ENCODE data around the gene TACC2. TPM values are rescaled to one million over a fixed set of nuclear protein-coding genes. Genes with fewer than 3 reads are reported as not detected.

The TACC2 gene
- total and polyA plus RNA-seq, 9 of the 15 experiments (the other 6 are each of a cell fraction or from before 2014, with no cell fraction given) = under 0.01 to 0.35 (median 0.03) TPM; not detected in 6

DNA sequence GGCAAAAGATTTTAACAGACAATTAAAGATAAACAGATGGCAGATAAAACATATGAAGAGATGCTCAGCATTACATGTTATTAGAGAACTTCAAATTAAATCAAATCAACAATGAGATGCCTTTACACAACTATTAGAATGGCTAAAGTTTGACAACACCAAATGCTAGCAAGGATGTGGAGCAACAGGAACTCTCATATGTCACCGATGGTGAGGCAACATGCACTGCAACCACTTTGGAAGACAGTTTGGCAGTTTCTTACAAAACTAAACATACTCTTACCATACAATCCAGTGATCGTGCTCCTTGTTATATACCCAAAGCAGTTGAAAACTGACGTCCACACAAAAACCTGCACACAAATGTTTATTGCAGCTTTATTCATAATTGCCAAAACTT is 47.4 kb upstream of the TACC2 start:
- Histone ChIP-seq H3K79me2 (ENCODE audit: control insufficient read depth, insufficient read depth, low read length) (no peaks in the 10 kb centered on the region), H3K27me3 (ENCODE audit: control insufficient read depth in 2 of 2, insufficient read depth in 2 of 2, low read length in 2 of 2) (no peaks in the 10 kb centered on the region), H3K9me1 (ENCODE audit: control insufficient read depth, insufficient read depth, low read length) (no peaks in the 10 kb centered on the region), H2AFZ (ENCODE audit: low read depth, low read length) (no peak overlapping the region), H3K4me1 (replicated peaks in 1 of 2; ENCODE audit: control insufficient read depth in 2 of 2, insufficient read depth in 2 of 2, low read length in 2 of 2) (no peaks in the 10 kb centered on the region; a peak in 2 of 5 replicates), H3K4me3 (no peak overlapping the region), H4K20me1 (replicated peaks; ENCODE audit: control insufficient read depth, insufficient read depth, low read length) (no peaks in the 10 kb centered on the region), H3K9me3 (replicated peaks; ENCODE audit: control insufficient read depth, insufficient read depth, low read depth, low read length) (no peaks in the 10 kb centered on the region), H3K9ac (ENCODE audit: insufficient read depth in 1 of 2, low read depth in 2 of 2, low read length in 2 of 2) (no peak overlapping the region), H3K4me2 (ENCODE audit: insufficient read depth, low read length) (no peak overlapping the region), H3K36me3 (ENCODE audit: control insufficient read depth, insufficient read depth, low read length) (no peaks in the 10 kb centered on the region), H3K27ac (ENCODE audit: extremely low read depth, low read depth, low read length) (no peak overlapping the region)
- WGBS (ENCODE audit: insufficient coverage, low coverage, missing lambda C conversion rate) = 15% methylated on average over 3 of the region's 3 CpGs
- in situ Hi-C loops (cut with MboI) (no loop called here), intact Hi-C loops (cut with micrococcal nuclease) (no loop called here)
- DNase-seq (ENCODE audit: extremely low read depth in 1 of 4, low spot score in 3 of 4) (no peak), FAIRE-seq (no peak), ATAC-seq (no peak)
- no TSS peak for BruUV-seq (replicated peaks)
- ChIA-PET POLR2A (no interaction called here), CTCF (ENCODE audit: low intra/inter-chr PET ratio) (no interaction called here)
- no peak for TF ChIP-seq TEAD2 (tag; IDR thresholded peaks at IDR 0.05)
- TF ChIP-seq ZNF778 (CRISPR knock-in tag; IDR thresholded peaks at IDR 0.05) = no peak
- TF ChIP-seq ZNF12 (CRISPR knock-in tag; IDR thresholded peaks at IDR 0.05) = no peak
- TF ChIP-seq SMARCA5 (IDR thresholded peaks at IDR 0.05) = no peak
- no peak for TF ChIP-seq TEAD4 (IDR thresholded peaks at IDR 0.05; ENCODE audit: low read length)
- TF ChIP-seq TEAD4 (CRISPR knock-in tag; IDR thresholded peaks at IDR 0.05; ENCODE audit: borderline replicate concordance) = no peak

DNA sequence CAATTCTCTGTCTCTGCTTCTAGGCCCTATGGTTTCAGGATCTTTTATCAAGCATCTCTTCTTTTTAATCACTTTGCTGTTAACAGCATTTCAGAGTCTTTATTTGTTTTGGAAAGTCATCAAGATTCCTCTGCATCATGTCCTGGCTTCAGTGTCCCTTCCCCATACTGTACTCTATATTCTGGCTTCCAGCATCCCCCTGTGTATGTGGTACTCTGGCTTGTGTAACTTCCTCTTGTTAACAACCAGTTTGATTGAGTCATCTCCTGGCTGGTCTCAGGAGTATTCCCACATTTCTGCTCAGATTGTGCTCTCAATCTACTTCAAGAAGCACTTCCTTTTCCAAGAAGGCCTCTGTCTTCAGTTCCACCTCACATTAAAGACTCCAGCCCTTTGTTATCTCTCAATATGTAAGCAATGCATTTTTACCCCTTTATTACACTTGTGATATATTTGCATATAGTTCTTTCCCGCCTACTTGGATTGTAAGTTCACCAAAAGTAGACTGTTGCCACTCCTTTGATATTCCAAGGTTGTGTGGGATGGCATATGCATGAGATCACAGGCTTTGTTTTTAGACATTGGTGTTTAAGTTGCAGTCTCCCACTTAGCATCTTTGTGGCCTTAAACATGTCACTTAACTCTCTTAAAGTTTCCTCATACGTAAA is 46.1 kb upstream of the TACC2 start:
- Histone ChIP-seq H3K36me3 (ENCODE audit: control insufficient read depth, insufficient read depth, low read length) (no peaks in the 10 kb centered on the region), H3K4me2 (ENCODE audit: insufficient read depth, low read length) (no peak overlapping the region), H4K20me1 (replicated peaks; ENCODE audit: control insufficient read depth, insufficient read depth, low read length) (no peaks in the 10 kb centered on the region), H3K4me1 (replicated peaks in 1 of 2; ENCODE audit: control insufficient read depth in 2 of 2, insufficient read depth in 2 of 2, low read length in 2 of 2) (no peaks in the 10 kb centered on the region), H3K9me3 (replicated peaks; ENCODE audit: control insufficient read depth, insufficient read depth, low read depth, low read length) (no peaks in the 10 kb centered on the region), H3K4me3 (no peak overlapping the region), H3K9me1 (ENCODE audit: control insufficient read depth, insufficient read depth, low read length) (no peaks in the 10 kb centered on the region), H2AFZ (ENCODE audit: low read depth, low read length) (no peak overlapping the region), H3K79me2 (ENCODE audit: control insufficient read depth, insufficient read depth, low read length) (no peaks in the 10 kb centered on the region), H3K27me3 (ENCODE audit: control insufficient read depth in 2 of 2, insufficient read depth in 2 of 2, low read length in 2 of 2) (no peaks in the 10 kb centered on the region; a peak in 1 of 5 replicates), H3K27ac (ENCODE audit: extremely low read depth, low read depth, low read length) (no peak overlapping the region), H3K9ac (ENCODE audit: insufficient read depth in 1 of 2, low read depth in 2 of 2, low read length in 2 of 2) (no peak overlapping the region)
- no TSS peak for BruUV-seq (replicated peaks)
- WGBS (ENCODE audit: insufficient coverage, low coverage, missing lambda C conversion rate) = 25% methylated on average over 2 of the region's 2 CpGs
- ATAC-seq (no peak), DNase-seq (ENCODE audit: extremely low read depth in 1 of 4, low spot score in 3 of 4) (no peak), FAIRE-seq (no peak)
- ChIA-PET POLR2A (no interaction called here), CTCF (ENCODE audit: low intra/inter-chr PET ratio) (no interaction called here)
- in situ Hi-C loops (cut with MboI) = no loop called here
- intact Hi-C loops (cut with micrococcal nuclease) = no loop called here
- TF ChIP-seq SOX6 (IDR thresholded peaks at IDR 0.05) (no peak), FOXK2 (conservative IDR thresholded peaks at IDR 0.05 in 1 of 2, IDR thresholded peaks at IDR 0.05 in 1 of 2; ENCODE audit: low read depth in 2 of 2) (no peak), GABPB1 (CRISPR knock-in tag; IDR thresholded peaks at IDR 0.05) (no peak), FOXA1 (IDR thresholded peaks at IDR 0.05; ENCODE audit: borderline replicate concordance) (no peak), EP400 (IDR thresholded peaks at IDR 0.05) (no peak), ZBED1 (IDR thresholded peaks at IDR 0.05) (no peak), ZSCAN32 (CRISPR knock-in tag; IDR thresholded peaks at IDR 0.05) (no peak), MED1 (CRISPR knock-in tag; IDR thresholded peaks at IDR 0.05; ENCODE audit: borderline replicate concordance) (no peak), TBP (optimal IDR thresholded peaks at IDR 0.05; ENCODE audit: low read depth, low read length) (no peak), RB1 (IDR thresholded peaks at IDR 0.05; ENCODE audit: low read depth) (no peak), KLF13 (tag; IDR thresholded peaks at IDR 0.05; ENCODE audit: borderline replicate concordance, low read depth) (no peak)
- TF ChIP-seq, protein P1, sequence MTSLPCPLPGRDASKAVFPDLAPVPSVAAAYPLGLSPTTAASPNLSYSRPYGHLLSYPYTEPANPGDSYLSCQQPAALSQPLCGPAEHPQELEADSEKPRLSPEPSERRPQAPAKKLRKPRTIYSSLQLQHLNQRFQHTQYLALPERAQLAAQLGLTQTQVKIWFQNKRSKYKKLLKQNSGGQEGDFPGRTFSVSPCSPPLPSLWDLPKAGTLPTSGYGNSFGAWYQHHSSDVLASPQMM (CRISPR knock-in tag; IDR thresholded peaks at IDR 0.05) = no peak
- TF ChIP-seq, protein P2, sequence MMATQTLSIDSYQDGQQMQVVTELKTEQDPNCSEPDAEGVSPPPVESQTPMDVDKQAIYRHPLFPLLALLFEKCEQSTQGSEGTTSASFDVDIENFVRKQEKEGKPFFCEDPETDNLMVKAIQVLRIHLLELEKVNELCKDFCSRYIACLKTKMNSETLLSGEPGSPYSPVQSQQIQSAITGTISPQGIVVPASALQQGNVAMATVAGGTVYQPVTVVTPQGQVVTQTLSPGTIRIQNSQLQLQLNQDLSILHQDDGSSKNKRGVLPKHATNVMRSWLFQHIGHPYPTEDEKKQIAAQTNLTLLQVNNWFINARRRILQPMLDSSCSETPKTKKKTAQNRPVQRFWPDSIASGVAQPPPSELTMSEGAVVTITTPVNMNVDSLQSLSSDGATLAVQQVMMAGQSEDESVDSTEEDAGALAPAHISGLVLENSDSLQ (IDR thresholded peaks at IDR 0.05) = no peak
